GM10248 (cell line): Measurements from ENCODE around the gene FBXL13.

Experiments used
- CTCF ChIA-PET: fragments of 300-600 bp; sonication (Branson Sonifier 250); formaldehyde crosslinking; extraction: SDS; loops from one replicate; lab custom pipeline; 2021; ENCODE audit warnings: antibody characterized with exemption; lab: Yijun Ruan, JAX
- POLR2A ChIA-PET: fragments of 350-650 bp; sonication (Branson Sonifier 250); formaldehyde crosslinking; extraction: SDS; loops from one replicate; lab custom pipeline; 2020; ENCODE audit warnings: antibody characterized with exemption; lab: Yijun Ruan, JAX
- DNase-seq: peaks from one replicate; pipeline ENCODE4 v3.0.0; 2012; ENCODE audit errors: extremely low spot score
- TF ChIP-seq, protein P1 (sequence below): IDR thresholded peaks from 2 replicates; pipeline ENCODE4 v1.5.1; 2012; ENCODE audit warnings: mild to moderate bottlenecking, low read depth; ENCODE audit errors: extremely low read depth, missing control alignments, control extremely low read depth

The FBXL13 gene

DNA sequence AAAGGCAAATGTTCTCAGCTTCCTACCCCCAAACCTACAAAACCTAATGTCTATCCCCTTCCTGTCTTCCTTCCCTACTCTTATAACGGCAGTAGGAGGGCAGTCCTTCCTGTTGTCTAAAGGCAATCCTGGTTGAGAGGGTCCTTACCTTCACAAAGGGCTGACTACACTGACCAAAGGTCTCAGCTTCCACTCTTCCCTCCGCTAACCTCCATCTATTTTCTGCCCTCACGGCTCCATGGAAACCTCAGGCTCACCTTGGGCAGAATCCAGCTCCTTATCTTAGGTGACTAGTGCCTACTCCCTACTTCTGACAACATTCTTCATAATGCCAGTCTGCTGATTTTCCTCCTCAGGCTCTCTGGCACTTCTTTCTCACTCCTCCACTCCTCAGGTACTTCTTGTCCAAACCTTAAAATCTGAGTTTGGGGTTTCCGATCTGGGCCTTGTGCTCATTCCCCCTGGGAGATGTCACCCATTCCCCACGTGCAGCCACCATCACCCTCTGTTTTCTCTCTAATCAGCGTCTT lies 542 bp downstream of the FBXL13 start:
- no peak for DNase-seq
- TF ChIP-seq, protein P1, sequence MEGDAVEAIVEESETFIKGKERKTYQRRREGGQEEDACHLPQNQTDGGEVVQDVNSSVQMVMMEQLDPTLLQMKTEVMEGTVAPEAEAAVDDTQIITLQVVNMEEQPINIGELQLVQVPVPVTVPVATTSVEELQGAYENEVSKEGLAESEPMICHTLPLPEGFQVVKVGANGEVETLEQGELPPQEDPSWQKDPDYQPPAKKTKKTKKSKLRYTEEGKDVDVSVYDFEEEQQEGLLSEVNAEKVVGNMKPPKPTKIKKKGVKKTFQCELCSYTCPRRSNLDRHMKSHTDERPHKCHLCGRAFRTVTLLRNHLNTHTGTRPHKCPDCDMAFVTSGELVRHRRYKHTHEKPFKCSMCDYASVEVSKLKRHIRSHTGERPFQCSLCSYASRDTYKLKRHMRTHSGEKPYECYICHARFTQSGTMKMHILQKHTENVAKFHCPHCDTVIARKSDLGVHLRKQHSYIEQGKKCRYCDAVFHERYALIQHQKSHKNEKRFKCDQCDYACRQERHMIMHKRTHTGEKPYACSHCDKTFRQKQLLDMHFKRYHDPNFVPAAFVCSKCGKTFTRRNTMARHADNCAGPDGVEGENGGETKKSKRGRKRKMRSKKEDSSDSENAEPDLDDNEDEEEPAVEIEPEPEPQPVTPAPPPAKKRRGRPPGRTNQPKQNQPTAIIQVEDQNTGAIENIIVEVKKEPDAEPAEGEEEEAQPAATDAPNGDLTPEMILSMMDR = no peak
- POLR2A ChIA-PET = no interaction called here
- CTCF ChIA-PET = interaction anchor here (1.2 to 6.6 kb wide), 3 partner anchors 11 to 19 kb away, joined by 4 to 62 read pairs (median 12); no protein-coding TSS in a partner anchor

DNA sequence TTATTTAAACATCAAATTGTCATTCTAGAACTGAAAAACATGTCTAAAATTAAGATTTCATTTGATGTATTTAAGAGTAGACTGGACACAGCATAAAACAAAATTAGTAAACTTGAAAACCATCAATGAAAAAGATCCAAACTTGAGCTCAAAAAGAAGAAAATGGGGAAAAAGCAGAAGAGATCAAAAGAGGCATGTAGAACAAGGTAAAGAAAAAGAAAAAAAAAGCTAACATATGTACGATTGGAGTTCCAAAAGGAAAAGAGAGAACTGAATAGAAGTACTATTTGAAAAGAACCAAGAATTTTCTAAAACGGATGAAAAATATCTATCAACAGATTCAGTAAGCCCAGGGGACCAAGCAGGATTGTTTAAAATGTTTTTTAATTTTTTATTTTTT lies 3.6 kb downstream of the FBXL13 start:
- ChIA-PET CTCF (interaction anchor here (6.6 kb wide), 1 partner anchor 11 kb away, joined by 62 read pairs; no protein-coding TSS in a partner anchor), POLR2A (interaction anchor here (0.6 kb wide), 1 partner anchor 335 kb away, joined by 3 read pairs; no protein-coding TSS in a partner anchor)
- DNase-seq = no peak
- TF ChIP-seq, protein P1 = no peak

GRCh38 chr7:103068414-103069403 lies 5.9 kb downstream of the FBXL13 start:
- ChIA-PET CTCF (interaction anchor here (2.1 to 2.7 kb wide), 2 partner anchors 10 to 12 kb away, joined by 8 to 12 read pairs; no protein-coding TSS in a partner anchor), POLR2A (no interaction called here)
- no peak for DNase-seq
- TF ChIP-seq, protein P1 = no peak

DNA sequence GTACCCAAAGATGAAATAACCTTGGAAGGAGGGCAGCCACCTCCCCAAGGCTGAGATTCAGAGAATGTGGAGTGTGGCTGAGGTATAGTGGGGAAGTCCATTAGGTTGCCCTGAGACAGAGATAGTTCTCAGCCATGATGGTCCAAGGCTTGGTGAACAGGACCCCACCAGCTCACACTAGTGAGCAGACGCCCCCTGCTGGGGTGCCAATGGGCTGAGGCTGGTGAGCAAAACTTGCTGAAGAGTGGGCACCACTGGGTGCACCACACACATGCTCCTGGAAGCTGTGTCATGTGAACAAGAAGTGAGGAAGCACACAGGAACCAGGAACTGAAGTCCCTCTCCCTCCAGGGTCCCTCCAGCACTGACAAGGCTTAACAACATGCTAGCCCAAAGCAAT lies 8.9 kb downstream of the FBXL13 start:
- DNase-seq = peak; percentile 34
- ChIA-PET POLR2A (no interaction called here), CTCF (interaction anchor here (0.7 to 2.1 kb wide), 3 partner anchors 10 to 317 kb away, joined by 3 to 12 read pairs (median 3); partner anchors contain the start of genes ARMC10, FAM185A and FBXL13)
- TF ChIP-seq, protein P1 = peak; percentile 52

- TF ChIP-seq, protein P1 = no peak
- ChIA-PET CTCF (no interaction called here), POLR2A (no interaction called here)
- DNase-seq = no peak
Observed at GRCh38 chr7:103063895-103064294, 10.7 kb downstream of the FBXL13 start.

GRCh38 chr7:103059471-103059870 lies 15.1 kb downstream of the FBXL13 start:
- TF ChIP-seq, protein P1 = no peak
- ChIA-PET CTCF (interaction anchor here (1.1 to 5.6 kb wide), 5 partner anchors 9 to 25 kb away, joined by 3 to 62 read pairs (median 8); partner anchors contain the start of genes ARMC10 and FBXL13), POLR2A (no interaction called here)
- DNase-seq = no peak
